ENCODE data around the gene PRKACA.

PRKACA gene

GRCh38 chr19:14138576-14139265, 21.2 kb upstream of the PRKACA start:
- peak overlapping the region; percentile 43 for H3K27ac Mint-ChIP-seq
- H3K36me3 Mint-ChIP-seq (ENCODE audit: low read depth), result peaks cover 12% of the 10 kb centered on the region
- no peaks in the 10 kb centered on the region for H3K27me3 Mint-ChIP-seq (ENCODE audit: low read depth)
- H3K9me3 Mint-ChIP-seq, result no peaks in the 10 kb centered on the region
- H3K4me1 Mint-ChIP-seq (ENCODE audit: low read depth), result peaks cover 30% of the 10 kb centered on the region
- H3K4me3 Mint-ChIP-seq, result peak overlapping the region; percentile 62

- no peaks in the 10 kb centered on the region for H3K9me3 Mint-ChIP-seq
- H3K4me1 Mint-ChIP-seq (ENCODE audit: low read depth), result peaks cover 27% of the 10 kb centered on the region
- H3K4me3 Mint-ChIP-seq, result peak within 1 kb of the TSS; percentile 90
- H3K27ac Mint-ChIP-seq, result peak within 1 kb of the TSS; percentile 95
- peaks cover 14% of the 10 kb centered on the region for H3K36me3 Mint-ChIP-seq (ENCODE audit: low read depth)
- H3K27me3 Mint-ChIP-seq (ENCODE audit: low read depth), result no peaks in the 10 kb centered on the region
Measured at GRCh38 chr19:14136509-14137281, 19.1 kb upstream of the PRKACA start, which contains the start of gene ASF1B. Gene ASF1B (minus strand): TSS chr19:14136589. CDS start chr19:14136456, 133 bp downstream.

GRCh38 chr19:14135985-14136508, 18.5 kb upstream of the PRKACA start:
- no peaks in the 10 kb centered on the region for H3K9me3 Mint-ChIP-seq
- H3K36me3 Mint-ChIP-seq (ENCODE audit: low read depth), result peaks cover 13% of the 10 kb centered on the region
- no peaks in the 10 kb centered on the region for H3K27me3 Mint-ChIP-seq (ENCODE audit: low read depth)
- peak overlapping the region; percentile 90 for H3K27ac Mint-ChIP-seq
- H3K4me3 Mint-ChIP-seq, result peak overlapping the region; percentile 90
- H3K4me1 Mint-ChIP-seq (ENCODE audit: low read depth), result peaks cover 27% of the 10 kb centered on the region

DNA sequence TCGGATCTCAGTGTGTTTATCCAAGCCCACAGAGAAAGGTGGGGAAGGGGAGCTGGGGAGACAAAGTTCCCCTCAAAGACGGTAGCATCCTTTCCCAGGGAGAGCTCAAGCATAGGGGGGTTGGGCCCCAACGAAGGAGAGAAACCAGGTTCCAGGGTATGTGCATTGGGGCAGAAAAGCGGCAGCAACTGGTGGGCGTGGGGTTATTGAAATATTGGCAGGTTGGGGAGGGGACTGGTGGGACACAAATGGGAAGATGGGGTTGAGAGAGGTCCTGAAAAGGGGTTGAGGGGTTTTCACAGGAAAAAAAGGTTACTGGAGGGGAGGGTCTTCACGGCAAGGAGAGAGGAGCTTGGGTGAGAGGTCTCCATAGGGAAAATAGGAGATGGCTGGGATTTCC, 17.8 kb upstream of the PRKACA start:
- Mint-ChIP-seq H3K9me3 (no peaks in the 10 kb centered on the region), H3K27ac (peak overlapping the region; percentile 90), H3K4me3 (peak overlapping the region; percentile 90), H3K27me3 (ENCODE audit: low read depth) (no peaks in the 10 kb centered on the region), H3K4me1 (ENCODE audit: low read depth) (peaks cover 27% of the 10 kb centered on the region), H3K36me3 (ENCODE audit: low read depth) (peaks cover 12% of the 10 kb centered on the region)

GRCh38 chr19:14127929-14128509, 10.5 kb upstream of the PRKACA start:
- Mint-ChIP-seq H3K27ac (no peak overlapping the region), H3K36me3 (ENCODE audit: low read depth) (peaks cover 18% of the 10 kb centered on the region), H3K4me3 (no peak overlapping the region), H3K9me3 (no peaks in the 10 kb centered on the region), H3K4me1 (ENCODE audit: low read depth) (peaks cover 4% of the 10 kb centered on the region), H3K27me3 (ENCODE audit: low read depth) (no peaks in the 10 kb centered on the region)

DNA sequence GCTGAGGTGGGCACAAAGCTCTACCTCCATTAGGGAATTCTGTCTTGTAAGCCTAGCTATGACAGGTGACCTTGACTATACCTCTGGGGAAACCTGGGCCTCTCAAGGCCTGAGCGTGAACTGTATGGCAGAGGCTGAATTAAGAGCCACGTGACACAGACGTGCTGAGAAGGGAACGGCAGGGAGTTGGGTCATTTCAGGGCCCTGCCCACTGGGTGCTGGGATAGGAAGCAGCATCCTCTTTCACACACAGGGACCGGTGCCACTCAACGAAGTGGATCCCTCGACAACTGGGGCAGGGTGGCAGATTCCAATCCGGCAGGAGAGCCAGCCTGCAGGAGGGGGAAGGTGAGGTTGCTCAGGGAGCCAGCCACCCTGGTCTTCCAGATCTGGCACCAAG, 9.6 kb upstream of the PRKACA start:
- no peaks in the 10 kb centered on the region for H3K27me3 Mint-ChIP-seq (ENCODE audit: low read depth)
- H3K4me3 Mint-ChIP-seq, result no peak overlapping the region
- H3K9me3 Mint-ChIP-seq, result no peaks in the 10 kb centered on the region
- peaks cover 4% of the 10 kb centered on the region for H3K4me1 Mint-ChIP-seq (ENCODE audit: low read depth)
- peaks cover 21% of the 10 kb centered on the region for H3K36me3 Mint-ChIP-seq (ENCODE audit: low read depth)
- no peak overlapping the region for H3K27ac Mint-ChIP-seq

DNA sequence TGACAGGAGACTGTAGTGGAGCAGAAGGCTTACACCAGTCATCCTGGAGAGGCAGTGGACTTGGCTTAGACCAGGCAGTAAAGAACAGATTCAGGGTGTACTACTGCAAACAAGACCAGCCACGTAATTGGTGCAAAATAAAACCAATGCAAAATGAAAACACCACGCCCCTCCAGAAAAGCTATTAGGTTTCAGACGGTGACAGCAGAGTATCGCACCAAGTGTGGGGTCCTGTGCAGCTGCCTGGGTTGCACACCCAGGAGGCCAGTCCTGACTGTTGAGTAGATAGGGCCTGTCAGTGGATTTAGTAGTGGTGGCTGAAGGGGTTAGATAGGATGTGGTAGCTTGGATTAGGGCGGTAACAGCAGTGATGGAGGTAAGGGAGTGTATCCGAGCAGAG, 5.4 kb upstream of the PRKACA start:
- Mint-ChIP-seq H3K9me3 (no peaks in the 10 kb centered on the region), H3K4me1 (ENCODE audit: low read depth) (peaks cover 9% of the 10 kb centered on the region), H3K27me3 (ENCODE audit: low read depth) (no peaks in the 10 kb centered on the region), H3K4me3 (no peak overlapping the region), H3K36me3 (ENCODE audit: low read depth) (peaks cover 15% of the 10 kb centered on the region), H3K27ac (no peak overlapping the region)

DNA sequence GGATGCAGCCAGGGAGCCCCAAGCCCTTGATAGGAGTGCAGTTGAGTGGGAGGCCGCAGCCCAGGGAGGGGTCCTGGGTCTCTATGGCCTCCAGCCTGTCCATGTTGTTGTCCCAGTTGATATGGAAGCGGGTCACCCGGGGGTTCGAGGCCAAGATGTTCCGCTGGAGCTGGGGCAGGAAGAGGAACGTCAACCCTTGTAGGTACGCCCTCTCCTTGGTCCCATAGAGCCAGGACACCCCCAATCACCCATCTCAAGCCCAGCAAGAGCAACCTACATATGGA, 2.9 kb upstream of the PRKACA start:
- no peaks in the 10 kb centered on the region for H3K9me3 Mint-ChIP-seq
- H3K4me3 Mint-ChIP-seq, result no peak overlapping the region
- H3K27ac Mint-ChIP-seq, result no peak overlapping the region
- no peaks in the 10 kb centered on the region for H3K27me3 Mint-ChIP-seq (ENCODE audit: low read depth)
- H3K4me1 Mint-ChIP-seq (ENCODE audit: low read depth), result peaks cover 25% of the 10 kb centered on the region
- H3K36me3 Mint-ChIP-seq (ENCODE audit: low read depth), result peaks cover 11% of the 10 kb centered on the region

- Mint-ChIP-seq H3K27me3 (ENCODE audit: low read depth) (no peaks in the 10 kb centered on the region), H3K4me3 (no peak overlapping the region), H3K4me1 (ENCODE audit: low read depth) (peaks cover 27% of the 10 kb centered on the region), H3K27ac (no peak overlapping the region), H3K9me3 (no peaks in the 10 kb centered on the region), H3K36me3 (ENCODE audit: low read depth) (peaks cover 9% of the 10 kb centered on the region)
Measured at GRCh38 chr19:14119644-14120496, 2.3 kb upstream of the PRKACA start.

- no peaks in the 10 kb centered on the region for H3K9me3 Mint-ChIP-seq
- H3K4me3 Mint-ChIP-seq, result peak overlapping the region; percentile 89
- H3K4me1 Mint-ChIP-seq (ENCODE audit: low read depth), result peaks cover 28% of the 10 kb centered on the region
- H3K36me3 Mint-ChIP-seq (ENCODE audit: low read depth), result peaks cover 4% of the 10 kb centered on the region
- no peaks in the 10 kb centered on the region for H3K27me3 Mint-ChIP-seq (ENCODE audit: low read depth)
- H3K27ac Mint-ChIP-seq, result peak overlapping the region; percentile 92
Measured at GRCh38 chr19:14119146-14119545, 1.6 kb upstream of the PRKACA start.

DNA sequence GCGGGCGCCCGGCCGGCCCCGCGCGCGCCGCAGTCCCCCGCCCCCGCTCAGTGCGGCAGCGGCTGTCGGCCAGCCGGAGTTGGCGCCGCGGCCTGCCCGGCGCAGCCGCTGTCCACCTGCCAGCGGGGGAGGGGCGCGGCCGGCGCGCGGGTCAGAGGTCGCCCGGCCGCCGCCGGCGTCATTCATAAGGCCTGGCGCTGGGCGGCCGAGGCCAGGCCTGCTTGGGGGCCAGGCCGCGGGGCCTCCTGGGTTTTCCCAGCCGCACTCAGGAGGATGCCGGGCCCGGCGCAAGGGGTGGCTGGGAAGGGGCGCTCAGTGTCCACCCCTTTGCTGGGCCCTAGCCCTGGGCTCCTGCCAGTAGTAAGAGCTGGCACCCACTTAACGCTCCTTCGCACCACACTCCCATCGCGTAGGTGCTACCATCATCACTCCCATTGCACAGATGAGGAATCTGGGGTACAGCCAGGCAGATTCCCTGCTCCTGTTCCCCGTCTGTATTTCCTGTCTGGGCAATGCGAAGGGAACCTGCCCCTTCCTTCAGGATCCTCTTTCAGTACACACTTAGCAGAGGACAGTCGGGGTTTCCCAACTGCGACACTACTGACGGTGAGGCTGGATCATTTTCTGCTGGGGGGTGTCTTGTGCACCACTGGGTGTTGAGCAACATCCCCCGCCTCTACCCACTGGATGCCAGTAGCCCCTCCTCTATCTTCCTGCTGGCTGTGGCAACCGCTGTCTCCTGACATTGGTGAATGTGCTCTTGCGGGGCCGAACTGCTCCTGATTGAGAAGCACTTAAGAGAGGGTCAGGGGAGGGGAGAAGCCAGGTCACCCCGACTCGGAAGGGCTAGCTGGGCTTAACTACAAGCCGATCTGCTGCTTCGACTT, 846 bp upstream of the PRKACA start:
- peaks cover 28% of the 10 kb centered on the region for H3K4me1 Mint-ChIP-seq (ENCODE audit: low read depth)
- peak overlapping the region; percentile 89 for H3K4me3 Mint-ChIP-seq
- no peaks in the 10 kb centered on the region for H3K9me3 Mint-ChIP-seq
- H3K36me3 Mint-ChIP-seq (ENCODE audit: low read depth), result peaks cover 4% of the 10 kb centered on the region
- H3K27me3 Mint-ChIP-seq (ENCODE audit: low read depth), result no peaks in the 10 kb centered on the region
- peak overlapping the region; percentile 92 for H3K27ac Mint-ChIP-seq

GRCh38 chr19:14116918-14117578, 514 bp downstream of the PRKACA start:
- Mint-ChIP-seq H3K4me3 (peak overlapping the region; percentile 97), H3K36me3 (ENCODE audit: low read depth) (no peaks in the 10 kb centered on the region), H3K27ac (peak overlapping the region; percentile 71), H3K4me1 (ENCODE audit: low read depth) (peaks cover 30% of the 10 kb centered on the region), H3K27me3 (ENCODE audit: low read depth) (no peaks in the 10 kb centered on the region), H3K9me3 (no peaks in the 10 kb centered on the region)

DNA sequence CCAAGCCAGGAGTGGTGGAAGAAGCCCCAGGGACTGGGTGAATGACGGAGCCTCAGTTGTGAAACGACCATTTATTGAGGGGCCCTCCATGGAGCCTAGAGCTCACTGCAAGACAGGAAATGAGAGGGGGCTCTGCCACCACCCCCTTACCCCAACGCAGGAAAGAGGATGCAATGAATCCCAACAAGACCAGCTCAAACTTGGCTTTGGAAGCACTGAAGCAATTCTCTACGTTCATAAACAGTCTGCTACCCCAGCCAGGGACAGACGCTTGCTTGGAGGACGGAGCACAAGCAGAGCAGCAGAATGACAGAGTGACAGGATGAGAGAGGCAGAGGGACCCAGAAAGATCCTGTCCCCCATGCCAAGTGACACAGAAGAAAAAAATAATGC, 1.0 kb downstream of the PRKACA start:
- Mint-ChIP-seq H3K9me3 (no peaks in the 10 kb centered on the region), H3K36me3 (ENCODE audit: low read depth) (no peaks in the 10 kb centered on the region), H3K4me1 (ENCODE audit: low read depth) (peaks cover 30% of the 10 kb centered on the region), H3K4me3 (peak overlapping the region; percentile 97), H3K27ac (peak overlapping the region; percentile 71), H3K27me3 (ENCODE audit: low read depth) (no peaks in the 10 kb centered on the region)
